HCT116 (cell line): ENCODE measurements around the gene TCP1. TPM values are rescaled to one million over a fixed set of nuclear protein-coding genes. Genes with fewer than 3 reads are reported as not detected.
A peak's percentile ranks its signal among the peaks of the same experiment; 100 is the strongest.

Experiments used
- ATAC-seq: fragments of 200-7000 bp; cut with Tn5 transposase; 2 replicates; pipeline ENCODE4 v1.9.1; 2020; ENCODE audit warnings: mild to moderate bottlenecking, moderate library complexity
- BruUV-seq: library from RNA; stranded (reverse); fragments of 400-500 nt; replicated peaks from 2 replicates; lab custom pipeline; 2021; lab: Mats Ljungman, UMichigan
- CTCF ChIA-PET: fragments of 300-600 bp; sonication (Branson Sonifier 250); formaldehyde crosslinking; loops from one replicate; lab custom pipeline; 2021; ENCODE audit warnings: antibody characterized with exemption; lab: Charles Lee
- POLR2A ChIA-PET: fragments of 300-600, 350-600 bp; sonication (Branson Sonifier 250); formaldehyde crosslinking; loops from one replicate; lab custom pipeline; 2021; ENCODE audit warnings: antibody characterized with exemption; lab: Charles Lee
- RAD21 ChIA-PET, 2 experiments: fragments of 300-600 bp; sonication (Branson Sonifier 250); formaldehyde crosslinking; loops; one replicate each; lab custom pipeline; 2023; ENCODE audit warnings: low total read pairs in 2 of 2; ENCODE audit not compliant: uncharacterized antibody in 2 of 2, unreplicated experiment in 2 of 2, low non-redundant PET in 1 of 2; lab: Charles Lee
- DNase-seq: peaks from one replicate; pipeline ENCODE4 v3.0.0-alpha.2; 2010; ENCODE audit warnings: low read depth, low spot score
- H2AFZ ChIP-seq: fragments of 200-600 bp; shearing (Covaris generic), sonication (generic); 2 replicates; pipeline ENCODE4 v1.6.1; 2017; ENCODE audit warnings: low read depth, mixed run types, mixed read lengths, antibody characterized with exemption, low read length; ENCODE audit not compliant: poor library complexity, severe bottlenecking
- H3K27ac ChIP-seq: 2 replicates; pipeline ENCODE4 v1.5.1; 2012; ENCODE audit warnings: low read depth, low read length
- H3K27me3 ChIP-seq: fragments of 200-600 bp; sonication (generic); 2 replicates; pipeline ENCODE4 v1.6.1; 2016; ENCODE audit warnings: mixed run types, low read length, mixed read lengths; ENCODE audit not compliant: insufficient read depth
- H3K36me3 ChIP-seq, 2 experiments: fragments of 200-500 bp in 1 of 2; fragments of 200-600 bp in 1 of 2; sonication (Bioruptor generic) in 1 of 2; sonication (generic) in 1 of 2; 2 replicates each; pipeline versions ENCODE4 v1.5.1 to v1.6.1; 2014 to 2016; ENCODE audit warnings: low read length in 2 of 2, inconsistent platforms in 1 of 2, mixed read lengths in 1 of 2, mixed run types in 1 of 2; ENCODE audit not compliant: insufficient read depth in 2 of 2, control insufficient read depth in 1 of 2
- H3K4me1 ChIP-seq, 2 experiments: fragments of 200-600 bp in 1 of 2; sonication (generic) in 1 of 2; 2 replicates each; pipeline versions ENCODE4 v1.5.1 to v1.6.1; 2012 to 2017; ENCODE audit warnings: low read length in 2 of 2, inconsistent platforms in 1 of 2, mild to moderate bottlenecking in 1 of 2, mixed read lengths in 1 of 2, mixed run types in 1 of 2, moderate library complexity in 1 of 2; ENCODE audit not compliant: insufficient read depth in 2 of 2, control insufficient read depth in 1 of 2
- H3K4me2 ChIP-seq: fragments of 200-600 bp; sonication (generic); 2 replicates; pipeline ENCODE4 v1.6.1; 2017; ENCODE audit warnings: mixed run types, low read length, mixed read lengths
- H3K4me3 ChIP-seq, 2 experiments: fragments of 200-600 bp in 1 of 2; sonication (generic) in 1 of 2; replicated peaks in 1 of 2; 2 replicates each; pipeline ENCODE4 v1.5.1; 2011 to 2016; ENCODE audit warnings: low read length in 2 of 2, control low read depth in 1 of 2, low read depth in 1 of 2, mild to moderate bottlenecking in 1 of 2, mixed read lengths in 1 of 2, mixed run types in 1 of 2
- H3K79me2 ChIP-seq: fragments of 200-600 bp; sonication (generic); 2 replicates; pipeline ENCODE4 v1.6.1; 2017; ENCODE audit warnings: mild to moderate bottlenecking, mixed run types, low read length, moderate library complexity, mixed read lengths; ENCODE audit not compliant: insufficient read depth
- H3K9ac ChIP-seq: fragments of 200-600 bp; sonication (generic); 2 replicates; pipeline ENCODE4 v1.6.1; 2016; ENCODE audit warnings: low read length, mixed read lengths
- H3K9me2 ChIP-seq: fragments of 200-600 bp; sonication (generic), shearing (Covaris generic); 2 replicates; pipeline ENCODE4 v1.6.1; 2017; ENCODE audit warnings: mixed run types, mild to moderate bottlenecking, moderate library complexity; ENCODE audit not compliant: insufficient read depth
- H3K9me3 ChIP-seq, 2 experiments: fragments of 200-500 bp in 1 of 2; fragments of 200-600 bp in 1 of 2; sonication (Bioruptor generic) in 1 of 2; sonication (generic) in 1 of 2; 2 replicates each; pipeline ENCODE4 v1.6.1; 2014 to 2017; ENCODE audit warnings: low read length in 2 of 2, mixed read lengths in 2 of 2, inconsistent platforms in 1 of 2, low read depth in 1 of 2, mild to moderate bottlenecking in 1 of 2, mixed run types in 1 of 2, moderate library complexity in 1 of 2; ENCODE audit not compliant: control insufficient read depth in 1 of 2, insufficient read depth in 1 of 2
- H4K20me1 ChIP-seq: fragments of 200-600 bp; sonication (generic), shearing (Covaris generic); 2 replicates; pipeline ENCODE4 v1.6.1; 2017; ENCODE audit warnings: mixed run types, mild to moderate bottlenecking, moderate library complexity; ENCODE audit not compliant: insufficient read depth
- CBX3 ChIP-seq: IDR thresholded peaks from 2 replicates; pipeline ENCODE4 v1.6.1; 2012; ENCODE audit warnings: low read depth
- EGR1 ChIP-seq: IDR thresholded peaks from 2 replicates; pipeline ENCODE4 v1.6.1; 2012; ENCODE audit warnings: low read depth
- EZH2phosphoT487 ChIP-seq: fragments of 200-600 bp; IDR thresholded peaks from 2 replicates; pipeline ENCODE4 v1.6.1; 2018; ENCODE audit warnings: antibody characterized with exemption, borderline replicate concordance
- FOSL1 ChIP-seq: IDR thresholded peaks from 2 replicates; pipeline ENCODE4 v1.6.1; 2012; ENCODE audit warnings: low read depth
- JUND ChIP-seq: IDR thresholded peaks from 2 replicates; pipeline ENCODE4 v1.6.1; 2012
- POLR2A ChIP-seq: IDR thresholded peaks from 2 replicates; pipeline ENCODE4 v1.7.0; 2011; ENCODE audit warnings: borderline replicate concordance; ENCODE audit not compliant: insufficient read depth, insufficient read length; ENCODE audit errors: extremely low read depth
- POLR2AphosphoS5 ChIP-seq: IDR thresholded peaks from 2 replicates; pipeline ENCODE4 v1.6.1; 2011; ENCODE audit warnings: mild to moderate bottlenecking, low read depth, low read length, moderate library complexity
- RAD21 ChIP-seq: IDR thresholded peaks from 2 replicates; pipeline ENCODE4 v1.6.1; 2012; ENCODE audit warnings: low read depth, mild to moderate bottlenecking
- SP1 ChIP-seq: IDR thresholded peaks from 2 replicates; pipeline ENCODE4 v1.6.1; 2012; ENCODE audit warnings: low read depth
- ZFX ChIP-seq: fragments of 450-650 bp; IDR thresholded peaks from 2 replicates; pipeline ENCODE4 v1.6.1; 2017
- ZNF274 ChIP-seq: fragments of 200-500 bp; sonication (Bioruptor generic); IDR thresholded peaks from 2 replicates; pipeline ENCODE4 v1.6.1; 2014; ENCODE audit warnings: mild to moderate bottlenecking, low read depth, low read length, inconsistent platforms
- intact Hi-C: fragments of 100-400 bp; cut with micrococcal nuclease; formaldehyde crosslinking; loops from 2 replicates; pipeline ENCODE4 v1.10.0; 2022
- total RNA-seq: library from RNA; stranded (reverse); gene quantifications from one replicate; pipeline ENCODE4 v1.2.1, GENCODE V29; 2021; ENCODE audit not compliant: unreplicated experiment

The TCP1 gene
- total RNA-seq, 1 experiment from 2014 or later: 447 TPM

- no peaks in the 10 kb centered on the region for H3K9me2 ChIP-seq
- H3K27ac ChIP-seq: no peak overlapping the region
- BruUV-seq: no TSS peak
- RAD21 ChIA-PET: no interaction called here
- peak overlapping the region; percentile 7; the same call in 1 of the 2 replicates for H3K9ac ChIP-seq
- intact Hi-C loops: loop anchor here (10.0 kb wide), 1 partner anchor 725 kb away; no protein-coding TSS in a partner anchor
- H4K20me1 ChIP-seq: peaks cover 34% of the 10 kb centered on the region; the same call in 1 of the 2 replicates
- POLR2A ChIA-PET: no interaction called here
- H3K79me2 ChIP-seq: peaks cover 94% of the 10 kb centered on the region
- TF ChIP-seq EGR1 (no peak), EZH2phosphoT487 (no peak), ZNF274 (no peak), SP1 (no peak), POLR2A (no peak), RAD21 (no peak), JUND (no peak), POLR2AphosphoS5 (no peak), FOSL1 (no peak), ZFX (no peak), CBX3 (no peak)
- peaks cover 8 to 31% of the 10 kb centered on the region in 2 experiments; a peak in 3 of 4 replicates for H3K4me1 ChIP-seq
- peak overlapping the region in 1 of 2 experiments; percentile 81; a peak in 1 of 4 replicates for H3K4me3 ChIP-seq
- H3K36me3 ChIP-seq: peaks cover 0 to 14% of the 10 kb centered on the region in 2 experiments; a peak in 2 of 4 replicates
- no peak overlapping the region for H2AFZ ChIP-seq
- no peaks in the 10 kb centered on the region for H3K27me3 ChIP-seq
- CTCF ChIA-PET: no interaction called here
- ATAC-seq: no peak
- peak overlapping the region; percentile 75; the same call in 1 of the 2 replicates for H3K4me2 ChIP-seq
- no peaks in the 10 kb centered on the region for H3K9me3 ChIP-seq
- DNase-seq: no peak
These were observed 59.6 kb downstream of the TCP1 start for GRCh38 chr6:159729598-159730331.
